ENCODE measurements around the gene RNF149. TPM values are rescaled to one million over a fixed set of nuclear protein-coding genes. Genes with fewer than 3 reads are reported as not detected.

Gene RNF149
- total RNA-seq, 1 donor from 2014 or later = 39.9 TPM

- H3K4me3 ChIP-seq = no peak overlapping the region
- H3K27me3 ChIP-seq = no peaks in the 10 kb centered on the region
- peaks cover 17 to 35% of the 10 kb centered on the region in 2 donors for H3K36me3 ChIP-seq
- no peaks in the 10 kb centered on the region for H3K9me3 ChIP-seq
- TF ChIP-seq, protein P1, sequence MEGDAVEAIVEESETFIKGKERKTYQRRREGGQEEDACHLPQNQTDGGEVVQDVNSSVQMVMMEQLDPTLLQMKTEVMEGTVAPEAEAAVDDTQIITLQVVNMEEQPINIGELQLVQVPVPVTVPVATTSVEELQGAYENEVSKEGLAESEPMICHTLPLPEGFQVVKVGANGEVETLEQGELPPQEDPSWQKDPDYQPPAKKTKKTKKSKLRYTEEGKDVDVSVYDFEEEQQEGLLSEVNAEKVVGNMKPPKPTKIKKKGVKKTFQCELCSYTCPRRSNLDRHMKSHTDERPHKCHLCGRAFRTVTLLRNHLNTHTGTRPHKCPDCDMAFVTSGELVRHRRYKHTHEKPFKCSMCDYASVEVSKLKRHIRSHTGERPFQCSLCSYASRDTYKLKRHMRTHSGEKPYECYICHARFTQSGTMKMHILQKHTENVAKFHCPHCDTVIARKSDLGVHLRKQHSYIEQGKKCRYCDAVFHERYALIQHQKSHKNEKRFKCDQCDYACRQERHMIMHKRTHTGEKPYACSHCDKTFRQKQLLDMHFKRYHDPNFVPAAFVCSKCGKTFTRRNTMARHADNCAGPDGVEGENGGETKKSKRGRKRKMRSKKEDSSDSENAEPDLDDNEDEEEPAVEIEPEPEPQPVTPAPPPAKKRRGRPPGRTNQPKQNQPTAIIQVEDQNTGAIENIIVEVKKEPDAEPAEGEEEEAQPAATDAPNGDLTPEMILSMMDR (IDR thresholded peaks at IDR 0.05) = no peak
- no peak overlapping the region for H3K27ac ChIP-seq
- DNase-seq (ENCODE audit: low spot score in 2 of 2) = no peak
- peaks cover 0 to 11% of the 10 kb centered on the region in 2 donors for H3K4me1 ChIP-seq
- intact Hi-C loops (cut with DNase I) = no loop called here
Observed at GRCh38 chr2:101293544-101293943, 15.0 kb downstream of the RNF149 start.

GRCh38 chr2:101291973-101292372 lies 16.5 kb downstream of the RNF149 start:
- Histone ChIP-seq H3K27me3 (no peaks in the 10 kb centered on the region), H3K9me3 (no peaks in the 10 kb centered on the region), H3K4me1 (peaks cover 0 to 7% of the 10 kb centered on the region in 2 donors), H3K36me3 (peaks cover 30 to 51% of the 10 kb centered on the region in 2 donors), H3K4me3 (no peak overlapping the region), H3K27ac (no peak overlapping the region)
- TF ChIP-seq, protein P1 (IDR thresholded peaks at IDR 0.05) = no peak
- no peak for DNase-seq (ENCODE audit: low spot score in 2 of 2)
- intact Hi-C loops (cut with DNase I) = no loop called here

GRCh38 chr2:101290711-101291110 lies 17.8 kb downstream of the RNF149 start:
- Histone ChIP-seq H3K4me1 (no peaks in the 10 kb centered on the region), H3K36me3 (peaks cover 42 to 62% of the 10 kb centered on the region in 2 donors), H3K4me3 (no peak overlapping the region), H3K27me3 (no peaks in the 10 kb centered on the region), H3K9me3 (no peaks in the 10 kb centered on the region), H3K27ac (no peak overlapping the region)
- intact Hi-C loops (cut with DNase I) = no loop called here
- TF ChIP-seq, protein P1 (IDR thresholded peaks at IDR 0.05) = no peak
- DNase-seq (ENCODE audit: low spot score in 2 of 2) = no peak

GRCh38 chr2:101287303-101287702 lies 21.2 kb downstream of the RNF149 start:
- TF ChIP-seq, protein P1 (IDR thresholded peaks at IDR 0.05) = no peak
- no peak for DNase-seq (ENCODE audit: low spot score in 2 of 2)
- Histone ChIP-seq H3K4me1 (no peaks in the 10 kb centered on the region), H3K4me3 (no peak overlapping the region), H3K36me3 (peaks cover 54 to 80% of the 10 kb centered on the region in 2 donors), H3K27ac (no peak overlapping the region), H3K9me3 (no peaks in the 10 kb centered on the region), H3K27me3 (no peaks in the 10 kb centered on the region)
- intact Hi-C loops (cut with DNase I) = no loop called here

DNA sequence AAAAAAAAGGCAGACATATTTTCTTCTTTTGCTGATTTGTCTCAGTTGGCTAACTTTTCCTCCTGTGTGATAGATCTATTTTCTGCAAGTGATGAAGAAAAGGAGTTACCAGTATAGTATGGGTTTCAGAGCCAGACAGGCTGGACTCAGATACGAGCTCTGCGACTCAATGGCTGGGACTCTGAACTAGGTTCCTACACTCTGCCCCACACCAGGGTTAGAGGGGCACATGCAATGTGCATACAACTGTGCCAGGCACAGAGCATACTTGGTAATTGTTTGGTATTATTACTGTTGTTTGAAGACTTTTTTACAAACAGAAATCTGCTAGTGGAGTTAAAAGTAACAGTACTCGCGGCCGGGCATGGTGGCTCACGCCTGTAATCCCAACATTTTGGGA lies 21.8 kb downstream of the RNF149 start:
- intact Hi-C loops (cut with DNase I) = no loop called here
- Histone ChIP-seq H3K9me3 (no peaks in the 10 kb centered on the region), H3K4me3 (no peak overlapping the region), H3K27ac (no peak overlapping the region), H3K36me3 (peaks cover 56 to 80% of the 10 kb centered on the region in 2 donors), H3K27me3 (no peaks in the 10 kb centered on the region), H3K4me1 (no peaks in the 10 kb centered on the region)
- no peak for DNase-seq (ENCODE audit: low spot score in 2 of 2)
- TF ChIP-seq, protein P1 (IDR thresholded peaks at IDR 0.05) = no peak

DNA sequence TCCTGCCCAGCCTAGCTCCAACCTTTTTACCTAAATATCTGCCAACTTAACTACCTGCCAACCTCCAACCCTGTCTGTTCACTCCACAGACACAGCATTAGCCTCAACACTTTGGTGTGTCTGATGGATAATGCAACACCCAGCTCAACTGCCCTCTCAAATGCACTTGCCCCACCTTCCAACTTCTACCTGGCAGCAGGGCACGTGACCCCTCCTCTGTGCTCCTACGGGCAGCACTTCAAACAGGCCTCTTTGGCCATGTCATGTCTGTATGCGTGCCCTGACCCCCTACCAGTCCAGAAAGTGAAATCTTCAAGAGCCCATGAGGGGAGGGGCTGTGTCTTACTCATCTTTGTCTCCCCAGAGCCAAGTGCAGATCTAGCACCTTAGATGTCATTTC lies 25.5 kb downstream of the RNF149 start:
- intact Hi-C loops (cut with DNase I) = no loop called here
- peaks cover 58 to 95% of the 10 kb centered on the region in 2 donors for H3K36me3 ChIP-seq
- TF ChIP-seq, protein P1 (IDR thresholded peaks at IDR 0.05) = no peak

More for the DNA sequence above, 25.5 kb downstream of the RNF149 start:
- Histone ChIP-seq H3K4me1 (no peaks in the 10 kb centered on the region), H3K27me3 (no peaks in the 10 kb centered on the region), H3K4me3 (no peak overlapping the region), H3K27ac (no peak overlapping the region), H3K9me3 (no peaks in the 10 kb centered on the region)
- DNase-seq (ENCODE audit: low spot score in 2 of 2) = no peak

Measured in ascending aorta (tissue), 2 donors.